Gastroesophageal sphincter (tissue), 3 donors: ENCODE data around the gene PRKG1.

Experiments
- EP300 ChIP-seq: sonication (generic); formaldehyde crosslinking; IDR thresholded peaks from one replicate; pipeline ENCODE4 v1.6.1; 2017; ENCODE audit warnings: antibody characterized with exemption, mild to moderate bottlenecking
- POLR2AphosphoS5 ChIP-seq: sonication (generic); formaldehyde crosslinking; IDR thresholded peaks from one replicate; pipeline ENCODE4 v1.6.1; 2017; ENCODE audit warnings: antibody characterized with exemption
- TF ChIP-seq, protein P1 (sequence below), 4 experiments: fragments of 200-600 bp in 2 of 4; fragments of 450-650 bp in 2 of 4; sonication (generic) in 1 of 4; IDR thresholded peaks; one replicate each; pipeline ENCODE4 v1.5.1; 2017 to 2019; ENCODE audit warnings: antibody characterized with exemption in 4 of 4, mild to moderate bottlenecking in 2 of 4, moderate library complexity in 2 of 4

DNA sequence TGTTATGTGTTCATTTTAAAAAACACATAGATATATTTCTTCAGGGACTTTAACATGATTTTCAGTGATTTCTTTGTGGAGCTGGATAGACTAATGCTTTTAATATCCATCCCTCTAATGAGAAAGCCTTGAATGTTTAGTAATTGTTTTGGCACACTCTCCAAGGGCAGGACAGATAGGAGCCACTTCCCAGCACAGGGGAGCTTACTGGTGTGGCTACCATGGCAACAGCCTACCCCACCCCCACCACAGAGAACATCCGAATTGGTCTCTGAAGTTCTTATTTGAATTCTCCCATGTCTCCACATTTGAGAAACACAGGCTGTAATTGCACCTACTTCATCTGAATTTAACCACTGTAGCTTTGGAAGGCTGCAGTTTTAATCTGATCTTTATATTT lies 87.7 kb downstream of the PRKG1 start:
- TF ChIP-seq, protein P1, sequence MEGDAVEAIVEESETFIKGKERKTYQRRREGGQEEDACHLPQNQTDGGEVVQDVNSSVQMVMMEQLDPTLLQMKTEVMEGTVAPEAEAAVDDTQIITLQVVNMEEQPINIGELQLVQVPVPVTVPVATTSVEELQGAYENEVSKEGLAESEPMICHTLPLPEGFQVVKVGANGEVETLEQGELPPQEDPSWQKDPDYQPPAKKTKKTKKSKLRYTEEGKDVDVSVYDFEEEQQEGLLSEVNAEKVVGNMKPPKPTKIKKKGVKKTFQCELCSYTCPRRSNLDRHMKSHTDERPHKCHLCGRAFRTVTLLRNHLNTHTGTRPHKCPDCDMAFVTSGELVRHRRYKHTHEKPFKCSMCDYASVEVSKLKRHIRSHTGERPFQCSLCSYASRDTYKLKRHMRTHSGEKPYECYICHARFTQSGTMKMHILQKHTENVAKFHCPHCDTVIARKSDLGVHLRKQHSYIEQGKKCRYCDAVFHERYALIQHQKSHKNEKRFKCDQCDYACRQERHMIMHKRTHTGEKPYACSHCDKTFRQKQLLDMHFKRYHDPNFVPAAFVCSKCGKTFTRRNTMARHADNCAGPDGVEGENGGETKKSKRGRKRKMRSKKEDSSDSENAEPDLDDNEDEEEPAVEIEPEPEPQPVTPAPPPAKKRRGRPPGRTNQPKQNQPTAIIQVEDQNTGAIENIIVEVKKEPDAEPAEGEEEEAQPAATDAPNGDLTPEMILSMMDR (IDR thresholded peaks at IDR 0.05), result no peak
- TF ChIP-seq EP300 (no peak), POLR2AphosphoS5 (no peak)
